Iris pigment epithelial cell (primary cell): ENCODE results near the gene RCOR1.
"Not testable (repeated sequence)": the region's sequence is repeated elsewhere in the genome, so short reads cannot be mapped to it uniquely, and the experiment has no call there.

Experiments
- DNase-seq: peaks from one replicate; pipeline ENCODE4 v3.0.0-alpha.2; 2011; ENCODE audit warnings: low read depth

Gene RCOR1

GRCh38 chr14:102593061-102593824 lies 794 bp downstream of the RCOR1 start:
- peak; percentile 49 for DNase-seq

GRCh38 chr14:102593825-102594137 lies 1.3 kb downstream of the RCOR1 start:
- peak; percentile 35 for DNase-seq

- DNase-seq, result peak; percentile 72
Observed at GRCh38 chr14:102594514-102595175, 2.2 kb downstream of the RCOR1 start.

- DNase-seq, result no peak
Observed at GRCh38 chr14:102601378-102601925, 9.0 kb downstream of the RCOR1 start.

GRCh38 chr14:102602421-102603292 lies 10.2 kb downstream of the RCOR1 start:
- no peak for DNase-seq

- DNase-seq, result no peak
Observed at GRCh38 chr14:102603293-102603907, 11.0 kb downstream of the RCOR1 start.

GRCh38 chr14:102604183-102604582 lies 11.7 kb downstream of the RCOR1 start:
- no peak for DNase-seq

GRCh38 chr14:102605029-102605428 lies 12.6 kb downstream of the RCOR1 start:
- peak; percentile 36 for DNase-seq

- DNase-seq, result no peak
Observed at GRCh38 chr14:102606296-102606695, 13.8 kb downstream of the RCOR1 start.

GRCh38 chr14:102608064-102608446 lies 15.6 kb downstream of the RCOR1 start:
- DNase-seq, result no peak

- DNase-seq, result no peak
Observed at GRCh38 chr14:102610968-102611811, 18.7 kb downstream of the RCOR1 start.

- no peak for DNase-seq
Observed at GRCh38 chr14:102616318-102616717, 23.9 kb downstream of the RCOR1 start.

- DNase-seq, result peak; percentile 36
Observed at GRCh38 chr14:102616799-102617198, 24.4 kb downstream of the RCOR1 start.

GRCh38 chr14:102619012-102619411 lies 26.6 kb downstream of the RCOR1 start:
- DNase-seq, result not testable (repeated sequence)

- DNase-seq, result peak; percentile 45
Observed at GRCh38 chr14:102620413-102620812, 28.0 kb downstream of the RCOR1 start.

GRCh38 chr14:102622262-102622885 lies 29.9 kb downstream of the RCOR1 start:
- DNase-seq, result no peak

GRCh38 chr14:102624666-102625065 lies 32.2 kb downstream of the RCOR1 start:
- no peak for DNase-seq

GRCh38 chr14:102625564-102626296 lies 33.3 kb downstream of the RCOR1 start:
- DNase-seq, result no peak

- no peak for DNase-seq
Observed at GRCh38 chr14:102626530-102626929, 34.1 kb downstream of the RCOR1 start.

- no peak for DNase-seq
Observed at GRCh38 chr14:102629011-102629444, 36.6 kb downstream of the RCOR1 start.
